ENCODE results near the gene MPP3.
"Not testable (repeated sequence)": the region's sequence is repeated elsewhere in the genome, so short reads cannot be mapped to it uniquely, and the experiment has no call there.

Gene MPP3

DNA sequence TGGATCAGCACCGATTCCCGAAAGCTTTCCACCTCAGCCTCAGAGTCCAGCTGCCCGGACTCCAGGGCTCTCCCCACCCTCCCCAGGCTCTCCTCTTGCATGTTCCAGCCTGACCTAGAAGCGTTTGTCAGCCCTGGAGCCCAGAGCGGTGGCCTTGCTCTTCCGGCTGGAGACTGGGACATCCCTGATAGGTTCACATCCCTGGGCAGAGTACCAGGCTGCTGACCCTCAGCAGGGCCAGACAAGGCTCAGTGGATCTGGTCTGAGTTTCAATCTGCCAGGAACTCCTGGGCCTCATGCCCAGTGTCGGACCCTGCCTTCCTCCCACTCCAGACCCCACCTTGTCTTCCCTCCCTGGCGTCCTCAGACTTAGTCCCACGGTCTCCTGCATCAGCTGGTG is 29.0 kb upstream of the MPP3 start:
- DNase-seq (ENCODE audit: low spot score), result no peak

DNA sequence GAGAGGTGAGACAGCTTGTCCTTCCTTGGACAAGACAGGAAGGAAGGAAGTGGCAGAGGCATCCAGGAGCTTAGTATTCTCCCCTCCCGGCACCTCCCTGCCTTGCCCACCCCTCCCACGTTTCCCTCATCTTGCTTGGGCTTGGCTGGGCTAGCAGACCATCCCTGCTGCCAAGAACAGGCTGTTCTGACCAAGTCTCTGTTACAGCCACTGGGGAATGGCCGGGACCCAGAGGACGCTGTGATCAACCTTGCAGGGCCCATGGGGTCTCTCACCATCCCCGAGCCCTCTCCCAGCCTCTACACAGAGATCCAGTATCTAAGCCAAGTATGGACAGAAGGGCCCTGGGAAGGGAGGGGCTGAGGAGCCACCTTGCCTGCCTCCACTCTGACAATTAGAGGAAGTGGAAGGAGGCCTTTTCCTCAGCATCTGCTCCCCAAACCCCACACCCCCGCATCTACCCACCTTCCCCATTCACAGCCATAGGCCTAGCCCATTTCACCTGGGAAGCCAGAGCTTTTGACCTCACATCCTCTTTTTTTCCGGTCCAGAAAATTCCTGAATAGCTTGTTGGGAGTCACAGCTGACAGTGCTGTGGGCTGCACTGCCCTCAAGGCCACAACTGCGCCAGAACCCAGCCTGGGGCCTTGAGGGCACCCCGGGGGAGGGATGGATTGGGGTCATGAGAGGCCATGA is 28.1 kb upstream of the MPP3 start:
- no peak for DNase-seq (ENCODE audit: low spot score)

DNA sequence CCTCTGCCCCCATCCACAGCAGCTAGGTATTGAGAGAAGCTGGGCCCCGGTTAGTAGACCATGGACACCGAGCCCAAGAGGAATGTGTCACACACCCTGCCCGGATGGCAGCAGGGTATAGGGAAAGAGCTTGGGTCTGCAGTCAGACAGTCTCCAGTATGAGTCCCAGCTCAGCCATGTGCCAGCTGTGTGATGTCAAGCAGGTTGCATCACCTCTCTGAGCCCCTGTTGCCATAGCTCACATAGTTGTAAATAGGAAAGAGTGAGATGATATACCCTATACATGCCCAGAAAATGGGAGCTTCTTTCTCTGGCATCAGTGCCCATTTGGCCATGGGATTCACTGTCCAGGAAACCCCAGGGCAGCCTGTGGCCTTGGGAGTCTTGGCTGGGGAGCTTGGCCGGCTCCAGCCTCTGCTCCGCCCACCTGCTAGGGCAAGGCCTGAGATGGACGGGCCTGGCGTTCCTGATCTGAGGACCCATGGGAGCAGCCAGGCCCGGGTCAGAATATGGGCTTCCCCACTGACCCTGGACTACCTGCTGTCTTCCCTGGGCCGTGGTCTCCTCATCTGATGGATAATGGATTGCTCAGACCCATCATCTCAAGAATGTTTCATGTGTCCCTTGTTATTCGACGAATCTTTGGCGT is 27.3 kb upstream of the MPP3 start:
- DNase-seq (ENCODE audit: low spot score), result no peak

GRCh38 chr17:43857957-43858600 is 25.1 kb upstream of the MPP3 start:
- no peak for DNase-seq (ENCODE audit: low spot score)

GRCh38 chr17:43857141-43857540 is 24.2 kb upstream of the MPP3 start:
- no peak for DNase-seq (ENCODE audit: low spot score)

GRCh38 chr17:43856141-43856540 is 23.2 kb upstream of the MPP3 start:
- DNase-seq (ENCODE audit: low spot score), result no peak

GRCh38 chr17:43855061-43855460 is 22.1 kb upstream of the MPP3 start:
- no peak for DNase-seq (ENCODE audit: low spot score)

GRCh38 chr17:43854498-43854897 is 21.6 kb upstream of the MPP3 start:
- no peak for DNase-seq (ENCODE audit: low spot score)

GRCh38 chr17:43853546-43853945 is 20.6 kb upstream of the MPP3 start:
- no peak for DNase-seq (ENCODE audit: low spot score)

DNA sequence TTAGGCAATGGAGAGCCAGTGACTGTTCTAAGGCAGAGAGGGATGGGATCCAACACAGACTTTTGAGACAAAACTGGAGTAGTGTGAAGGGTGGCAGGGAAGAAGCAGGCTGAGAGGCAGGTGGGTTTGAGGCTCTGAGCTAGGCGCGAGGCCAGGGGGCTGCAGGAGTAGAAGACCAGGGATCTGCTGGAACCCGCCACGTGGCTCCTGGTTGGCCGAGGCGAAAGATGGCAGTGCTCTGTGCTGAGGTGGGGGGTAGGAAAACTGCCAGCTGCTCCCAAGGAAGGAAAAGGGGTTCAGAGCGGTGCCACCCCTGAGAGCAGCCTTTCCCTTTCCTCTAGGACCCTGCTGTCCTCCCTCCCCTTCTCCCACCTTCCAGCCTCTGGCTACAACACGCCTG is 19.6 kb upstream of the MPP3 start:
- no peak for DNase-seq (ENCODE audit: low spot score)

- no peak for DNase-seq (ENCODE audit: low spot score)
Measured at GRCh38 chr17:43849116-43849515, 16.2 kb upstream of the MPP3 start.

- DNase-seq (ENCODE audit: low spot score), result no peak
Measured at GRCh38 chr17:43848601-43849000, 15.7 kb upstream of the MPP3 start.

DNA sequence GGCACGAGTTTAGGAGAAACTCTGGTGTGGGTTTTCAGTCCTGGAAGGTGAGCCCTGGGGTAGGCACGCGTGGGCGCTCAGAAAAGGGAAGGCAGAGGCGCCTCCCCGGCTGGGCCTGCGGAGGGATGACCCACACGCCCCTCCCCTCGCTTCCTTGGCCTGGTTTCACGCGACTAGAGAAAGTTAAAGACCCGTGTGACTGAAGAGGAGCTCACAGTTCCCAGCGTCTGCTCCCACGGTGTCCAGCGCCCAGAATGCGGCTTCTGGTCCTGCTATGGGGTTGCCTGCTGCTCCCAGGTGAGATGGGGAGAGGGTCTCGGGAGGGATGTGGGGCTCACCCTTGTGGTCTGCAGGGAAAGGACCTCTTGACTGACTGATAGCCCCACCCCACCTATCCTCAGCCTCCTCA is 14.0 kb upstream of the MPP3 start, which contains the start of gene CD300LG:
TSS of gene CD300LG (plus strand) at position 214 of the 409 bp plus-strand sequence. CDS start at position 255, 41 bp downstream.
- DNase-seq (ENCODE audit: low spot score), result no peak

GRCh38 chr17:43846221-43846712 is 13.3 kb upstream of the MPP3 start:
- DNase-seq (ENCODE audit: low spot score), result peak; percentile 77

DNA sequence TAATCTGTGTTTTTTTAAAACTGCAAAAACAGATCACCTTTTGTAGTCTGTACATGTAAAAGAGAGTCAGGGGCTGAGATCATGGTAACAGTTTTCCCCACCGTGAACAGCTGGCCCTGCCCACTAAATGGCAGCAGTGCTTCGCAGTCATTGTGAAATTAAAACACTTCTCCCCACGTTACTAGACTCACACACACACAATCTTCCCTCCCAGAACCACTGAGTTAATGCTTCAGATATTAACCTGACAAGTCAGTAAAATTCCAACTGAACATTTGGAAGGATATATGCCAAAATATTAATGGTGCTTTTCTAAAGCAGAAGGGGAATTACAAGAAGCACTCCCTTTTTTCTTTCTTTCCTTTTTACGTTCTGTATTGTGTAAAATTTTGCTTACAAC is 12.8 kb upstream of the MPP3 start:
- DNase-seq (ENCODE audit: low spot score), result no peak

DNA sequence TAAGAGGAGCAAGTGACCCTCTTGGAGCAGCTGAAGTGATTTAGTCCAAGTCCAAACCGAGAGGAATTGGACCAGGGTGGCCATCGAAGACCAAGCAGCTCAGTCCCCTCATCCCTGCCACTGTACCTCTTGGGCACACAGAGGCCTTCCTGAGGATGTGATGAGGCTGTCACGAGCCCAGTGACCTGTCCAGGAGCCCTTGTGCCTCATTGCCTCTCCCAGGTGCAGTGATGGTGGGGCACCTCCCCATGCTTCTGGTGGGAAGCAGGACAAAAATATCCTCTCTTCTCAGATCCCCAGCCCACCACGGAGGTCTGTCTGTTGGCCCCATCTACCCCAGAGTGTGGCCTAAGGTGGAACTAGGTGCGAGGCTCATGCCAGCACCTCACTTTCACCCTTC is 11.3 kb upstream of the MPP3 start:
- no peak for DNase-seq (ENCODE audit: low spot score)

DNA sequence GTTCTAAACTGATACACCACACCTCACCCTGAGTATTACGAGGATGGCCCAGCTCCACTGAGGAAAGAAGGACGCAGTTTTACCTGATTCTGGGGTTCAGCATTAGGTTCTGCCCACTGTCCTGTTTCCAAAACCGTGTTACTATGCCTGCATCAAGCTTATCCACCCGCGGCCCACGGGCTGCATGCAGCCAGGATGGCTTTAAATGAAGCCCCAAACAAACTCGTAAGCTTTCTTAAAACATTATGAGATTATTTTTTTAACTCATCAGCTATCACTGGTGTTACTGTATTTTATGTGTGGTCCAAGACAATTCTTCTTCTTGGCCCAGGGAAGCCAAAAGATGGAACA is 10.0 kb upstream of the MPP3 start:
- DNase-seq (ENCODE audit: low spot score), result no peak

- DNase-seq (ENCODE audit: low spot score), result not testable (repeated sequence)
Measured at GRCh38 chr17:43842091-43842974, 9.4 kb upstream of the MPP3 start.

- no peak for DNase-seq (ENCODE audit: low spot score)
Measured at GRCh38 chr17:43841282-43841681, 8.3 kb upstream of the MPP3 start.

DNA sequence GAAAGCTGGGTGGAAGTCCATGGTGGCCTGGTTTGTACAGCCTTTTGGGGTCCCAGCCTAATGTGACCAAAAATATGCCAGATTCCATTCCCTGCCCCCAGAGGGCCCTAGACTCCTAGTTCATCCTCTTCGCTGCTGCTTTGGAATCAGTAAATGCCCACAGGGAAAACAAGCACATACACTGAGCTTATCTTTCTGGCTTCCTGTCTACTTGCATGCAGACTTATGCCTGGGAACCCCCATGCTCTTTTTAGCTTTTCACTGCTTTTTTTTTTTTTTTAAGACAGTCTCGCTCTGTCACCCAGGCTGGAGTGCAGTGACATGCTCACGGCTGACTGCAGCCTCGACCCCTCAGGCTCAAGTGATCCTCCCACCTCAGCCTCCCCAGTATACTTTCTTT is 7.9 kb upstream of the MPP3 start:
- DNase-seq (ENCODE audit: low spot score), result peak; percentile 23

DNA sequence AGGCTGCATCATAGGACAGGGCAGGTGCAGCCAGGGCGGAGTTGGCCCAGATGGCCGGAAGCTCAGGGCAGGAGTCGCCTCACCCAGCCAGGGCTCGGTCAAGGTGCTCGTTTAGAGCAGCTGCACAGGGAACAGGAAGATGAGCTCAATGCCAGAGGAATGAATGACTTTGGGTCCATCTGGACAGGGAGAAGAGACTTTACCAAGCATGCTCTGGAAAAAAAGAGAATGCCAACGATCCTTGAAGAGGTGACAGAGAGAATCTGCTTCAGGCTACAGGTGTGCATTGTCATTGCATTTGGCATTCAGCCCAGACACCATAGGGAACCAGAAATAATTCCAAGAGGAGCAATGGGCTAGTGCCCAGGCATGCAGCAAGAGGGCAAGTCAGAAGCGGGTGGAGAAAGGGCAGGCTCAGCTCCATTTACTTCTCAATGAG is 6.7 kb upstream of the MPP3 start:
- DNase-seq (ENCODE audit: low spot score), result no peak

DNA sequence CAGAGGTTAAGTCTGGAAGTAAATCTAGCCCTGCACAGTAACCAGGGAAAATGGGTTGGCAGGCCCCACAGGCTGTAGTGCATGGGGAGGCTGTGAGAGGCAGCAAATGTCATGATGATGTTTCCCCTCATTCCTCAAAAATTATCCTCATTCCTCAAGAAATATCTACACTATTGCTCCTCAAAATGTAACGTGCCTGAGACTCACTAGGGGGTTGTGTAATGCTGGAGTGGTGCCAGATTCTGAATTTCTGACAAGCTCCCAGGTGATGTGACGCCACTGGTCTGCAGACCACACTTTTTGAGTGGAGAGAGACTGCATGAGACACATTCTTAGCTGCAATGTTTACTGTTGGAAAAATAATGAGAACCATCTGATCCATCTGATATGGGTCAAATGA is 1.2 kb upstream of the MPP3 start:
- no peak for DNase-seq (ENCODE audit: low spot score)

Measured in NAMALWA (cell line).